GM18508 (cell line): Measurements from ENCODE around the gene BMP4.

Experiments used
- ATAC-seq: cut with Tn5 transposase; IDR thresholded peaks from one replicate; pipeline ENCODE4 v1.9.1; 2021; ENCODE audit warnings: moderate number of reproducible peaks; ENCODE audit not compliant: insufficient read depth, unreplicated experiment

The BMP4 gene

DNA sequence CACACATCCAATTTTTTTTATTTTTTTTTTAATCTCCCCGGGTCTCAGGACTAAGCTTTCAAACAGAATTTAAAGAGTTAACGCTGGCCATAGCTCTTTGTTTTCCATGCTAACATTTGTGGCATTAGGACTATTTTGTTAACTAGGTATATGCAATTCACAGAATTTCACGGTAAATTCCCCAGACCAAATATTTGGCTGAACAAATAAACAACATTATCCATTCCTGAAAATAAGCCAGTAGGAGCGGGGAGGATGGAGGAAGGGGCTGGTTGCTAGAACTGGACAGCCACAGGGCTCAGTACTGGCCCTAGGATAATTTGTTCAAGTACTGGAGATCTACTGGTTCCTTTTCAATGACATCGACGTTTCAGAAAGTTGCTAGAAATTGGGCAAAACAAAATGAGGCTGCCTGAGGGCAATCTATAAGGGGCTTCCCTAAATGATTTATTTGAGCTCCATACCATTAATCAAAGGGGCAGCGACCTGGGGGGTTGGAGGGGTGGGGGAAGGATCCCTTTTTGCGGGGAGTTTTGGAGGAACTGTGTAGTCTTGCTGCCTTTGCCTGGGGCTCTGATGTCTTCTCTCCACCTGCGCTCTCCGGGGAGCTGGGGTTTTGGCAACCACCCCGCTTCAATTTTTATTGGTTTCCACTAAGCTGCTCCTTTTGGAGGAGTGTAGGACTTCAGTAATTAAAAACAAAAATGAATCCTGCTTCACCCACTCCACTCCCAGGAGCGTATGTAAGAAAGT lies 9.0 kb downstream of the BMP4 start:
- ATAC-seq, result no peak

- ATAC-seq, result no peak
Observed at GRCh38 chr14:53947094-53947445, 9.6 kb downstream of the BMP4 start.

DNA sequence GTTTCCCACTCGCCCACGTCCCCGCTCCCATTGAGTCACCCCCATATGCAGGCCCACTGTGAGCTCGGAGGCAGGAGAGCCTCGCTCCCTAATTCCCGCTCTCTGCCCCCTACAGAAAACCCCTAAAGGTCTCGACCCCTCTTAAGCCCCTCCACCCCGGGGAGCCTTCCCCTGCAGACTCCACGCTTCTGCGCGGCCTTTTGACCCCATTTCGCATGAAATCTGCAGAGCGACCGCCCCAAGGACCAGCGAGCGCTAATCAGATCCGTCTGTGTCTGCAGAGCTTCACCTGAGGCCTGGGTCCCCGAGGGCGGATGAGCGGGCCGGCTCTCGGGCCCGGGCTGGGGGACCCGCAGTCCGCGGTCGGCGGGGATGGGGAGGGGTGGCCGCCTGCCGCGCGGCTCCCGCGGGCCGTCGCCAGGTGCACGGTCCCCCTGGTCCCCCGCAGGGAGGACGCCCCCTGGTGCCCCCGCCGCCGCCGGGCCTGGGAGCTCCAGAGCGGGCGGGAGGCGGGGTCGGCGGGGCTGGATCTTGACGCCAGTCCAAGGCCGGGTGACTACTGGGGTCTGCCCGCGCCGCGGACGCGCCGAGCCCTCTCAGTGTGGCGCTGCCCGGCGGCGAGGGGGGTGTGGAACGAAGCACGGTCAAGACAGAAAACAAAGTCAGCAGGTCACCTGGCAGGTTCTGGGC lies 10.1 kb downstream of the BMP4 start:
- no peak for ATAC-seq

DNA sequence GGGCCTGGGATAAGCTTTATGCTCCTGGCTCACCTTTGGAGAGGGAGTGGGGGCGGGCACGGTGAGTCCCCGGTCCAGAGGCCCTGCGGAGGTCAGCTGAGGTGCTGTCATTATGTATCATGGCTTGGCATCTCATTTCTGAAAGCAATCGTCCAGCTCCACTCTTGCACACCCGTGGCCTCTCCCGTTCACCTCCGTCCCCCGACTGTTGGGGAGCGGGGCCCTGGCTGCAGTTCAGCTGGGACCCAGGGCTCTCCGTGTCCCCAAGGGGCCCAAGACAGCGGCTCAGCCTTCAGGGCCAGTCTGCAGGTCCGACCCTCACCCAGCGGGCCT lies 10.6 kb downstream of the BMP4 start:
- ATAC-seq, result no peak

DNA sequence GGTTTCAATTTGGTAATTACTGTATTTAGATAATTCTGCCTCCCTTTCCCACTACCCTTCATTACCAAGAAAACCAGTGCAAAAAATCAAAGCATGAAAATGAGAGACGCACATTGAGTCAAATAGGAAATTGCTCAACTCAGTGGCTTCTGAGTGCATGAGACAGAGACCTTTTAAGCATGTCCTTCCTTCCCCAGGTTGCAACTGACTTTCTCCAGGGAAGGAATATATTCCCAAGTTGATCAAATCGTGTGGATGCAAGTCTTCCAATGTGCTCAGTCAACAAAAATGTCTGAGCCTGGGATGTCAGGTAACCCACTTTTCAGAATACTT lies 12.9 kb downstream of the BMP4 start:
- no peak for ATAC-seq

DNA sequence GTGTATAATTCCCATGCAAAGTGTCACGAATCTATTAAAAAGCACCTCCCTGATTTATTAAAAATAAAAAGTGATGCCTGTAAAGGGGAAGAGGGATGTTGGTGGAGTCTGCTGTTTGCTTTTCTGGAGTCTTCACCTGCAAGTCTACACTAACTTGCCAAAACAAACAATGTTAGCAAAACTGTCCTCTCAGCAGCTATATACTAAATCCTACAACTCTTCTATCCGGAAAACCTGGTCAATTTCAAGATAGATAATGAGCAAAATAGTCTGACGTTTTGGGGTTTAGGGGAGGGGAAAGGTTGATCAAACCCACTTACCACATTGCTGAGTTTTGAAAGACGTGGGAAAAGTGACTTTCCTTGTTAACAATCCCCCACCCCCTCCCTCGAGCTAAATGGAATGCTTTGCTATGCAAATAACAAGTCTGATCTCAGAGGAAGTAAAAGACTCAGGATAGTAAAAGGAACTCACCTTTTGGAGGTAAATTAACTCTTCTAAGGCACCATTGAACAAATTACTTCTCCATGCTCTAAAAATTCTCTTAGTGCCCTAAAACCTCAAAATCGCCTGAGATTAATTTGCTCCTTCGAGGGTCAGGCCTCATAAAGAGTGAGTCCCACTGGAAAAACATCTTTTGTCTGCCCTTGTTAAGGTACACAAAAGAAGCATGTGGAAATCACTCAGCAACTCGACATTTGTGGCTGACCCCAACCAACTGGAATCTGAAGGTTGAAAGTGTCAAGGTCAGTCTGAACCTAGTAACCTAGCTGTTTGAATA lies 13.5 kb downstream of the BMP4 start:
- ATAC-seq, result no peak

DNA sequence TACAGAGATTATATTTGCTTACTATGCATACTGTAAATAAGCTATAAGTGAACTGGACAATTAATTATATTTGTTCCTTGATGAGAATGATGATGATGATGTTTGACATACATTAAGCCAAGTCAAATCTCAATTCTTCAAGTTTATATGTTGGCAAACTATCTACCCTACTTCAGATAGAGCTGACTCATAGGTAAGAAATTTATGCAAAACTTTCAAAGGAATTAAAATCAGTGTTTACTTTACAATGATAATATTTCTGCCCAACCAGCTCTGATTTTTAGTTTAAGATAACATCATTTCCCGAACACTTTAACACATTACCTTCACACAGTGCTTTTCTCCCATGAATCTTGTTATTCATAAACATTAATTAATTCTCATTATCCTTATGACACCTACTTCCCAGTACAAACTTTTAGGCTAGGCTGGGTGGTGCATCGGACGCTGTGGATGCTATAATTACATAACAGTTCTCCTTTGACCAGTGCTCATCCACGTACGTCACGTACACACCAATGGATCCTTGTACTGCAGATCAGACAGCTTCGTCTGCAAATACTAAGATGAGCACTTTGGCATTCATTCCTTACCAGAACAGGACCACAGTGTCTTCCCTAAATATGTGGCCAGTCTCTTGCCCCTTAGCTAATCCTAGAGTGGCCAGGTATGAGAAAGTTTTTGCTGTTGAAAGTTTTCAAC lies 18.3 kb downstream of the BMP4 start:
- ATAC-seq, result no peak

- ATAC-seq, result no peak
Observed at GRCh38 chr14:53934778-53935414, 21.7 kb downstream of the BMP4 start.

DNA sequence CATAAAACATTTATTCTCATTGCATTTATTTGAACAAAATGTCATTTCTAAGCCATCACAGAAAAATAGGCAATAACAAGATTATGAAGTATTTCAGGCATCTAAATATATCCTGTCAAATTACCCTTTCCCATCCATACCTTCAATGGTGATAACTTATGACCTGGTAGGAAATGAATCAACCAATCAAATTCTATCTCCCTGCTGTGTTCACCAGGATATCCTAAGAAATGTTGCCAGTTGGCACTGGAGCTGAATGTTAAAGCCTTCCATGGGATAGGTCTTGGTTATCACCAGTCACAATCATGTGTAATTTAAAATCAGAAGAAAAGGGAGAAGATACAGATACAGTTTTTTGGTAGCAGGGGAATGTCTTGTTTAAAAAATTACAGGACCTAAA lies 23.7 kb downstream of the BMP4 start:
- ATAC-seq, result no peak

- no peak for ATAC-seq
Observed at GRCh38 chr14:53929871-53930715, 26.5 kb downstream of the BMP4 start.

DNA sequence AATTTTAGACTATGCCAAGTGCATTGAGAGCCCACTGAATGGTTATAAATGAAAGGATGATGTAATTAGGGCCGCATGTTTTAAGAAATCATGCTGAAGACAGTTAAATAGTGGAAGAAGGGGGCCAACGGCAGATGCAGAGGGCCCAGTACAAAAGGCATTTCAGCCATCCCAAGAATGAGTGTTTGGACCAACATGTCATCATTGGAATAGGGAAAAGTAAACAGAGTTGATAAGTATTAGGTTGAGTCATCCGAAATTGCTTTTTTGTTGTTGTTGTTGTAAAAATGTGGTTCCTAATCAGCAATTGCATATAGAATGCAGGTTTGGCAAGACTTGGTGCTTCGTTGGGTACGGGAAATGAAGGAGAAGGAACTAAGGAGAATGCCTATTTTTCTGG lies 29.5 kb downstream of the BMP4 start:
- ATAC-seq, result no peak

DNA sequence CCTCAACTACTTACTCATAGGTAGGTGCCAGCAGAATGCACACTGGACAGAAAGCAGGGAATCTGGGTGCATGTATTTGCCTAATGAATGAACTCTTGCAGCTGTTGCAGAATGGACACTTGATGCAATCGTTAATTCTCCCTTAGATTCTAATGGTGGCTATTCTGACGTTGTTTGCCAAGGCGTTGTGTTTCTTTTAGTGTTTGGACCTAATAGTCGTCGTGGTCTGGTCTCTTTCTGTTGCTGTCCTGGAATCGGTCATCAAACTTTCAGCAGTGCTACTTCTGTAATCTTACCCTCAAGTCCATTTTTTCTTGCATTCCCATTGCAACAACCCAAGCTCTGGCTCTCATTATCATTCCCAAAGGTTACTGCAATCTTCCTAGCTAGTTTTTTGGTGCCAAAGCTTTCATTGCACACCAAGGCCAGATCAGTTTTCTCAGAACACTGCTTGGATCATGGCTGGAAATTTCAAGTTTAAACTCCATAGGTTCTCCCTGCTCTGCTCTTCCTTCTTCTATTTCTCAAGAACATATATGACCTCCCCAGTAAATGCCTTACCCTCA lies 31.3 kb downstream of the BMP4 start:
- no peak for ATAC-seq

DNA sequence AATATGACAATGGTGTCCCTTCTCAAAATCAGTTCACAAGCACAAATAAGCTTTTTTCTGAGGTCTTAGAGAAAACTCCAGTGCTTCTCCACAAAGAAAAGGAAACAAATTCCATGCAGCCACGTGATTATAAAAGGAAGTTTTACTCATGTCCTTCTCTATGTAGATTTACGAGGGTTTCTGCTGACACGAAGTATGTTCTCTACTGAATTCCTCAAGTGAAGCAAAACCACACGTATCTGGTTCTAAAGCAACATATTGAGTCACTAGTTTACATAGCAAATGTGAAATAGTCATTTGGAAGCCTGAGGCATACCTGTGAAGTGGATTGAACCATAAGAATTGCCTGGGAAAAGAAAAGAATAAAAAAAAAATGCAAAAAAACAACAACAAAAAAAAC lies 31.9 kb downstream of the BMP4 start:
- no peak for ATAC-seq

DNA sequence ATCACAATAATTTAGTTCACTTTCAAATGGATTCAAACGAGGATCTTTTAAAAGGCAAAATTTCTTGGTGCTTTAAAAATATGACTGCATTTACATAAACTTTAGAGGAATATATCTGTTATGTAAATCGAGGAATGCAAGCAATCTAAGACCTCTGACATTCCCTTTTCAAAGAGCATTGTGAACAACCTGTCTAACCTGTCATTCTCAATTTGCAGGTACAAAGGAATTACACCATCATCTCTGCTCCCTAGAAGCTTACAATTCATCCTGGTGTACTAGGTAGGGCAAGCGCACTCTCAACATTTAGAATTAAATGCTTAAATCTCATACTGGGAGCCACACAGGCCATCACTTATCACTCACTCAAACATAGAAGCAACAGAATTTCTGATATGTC lies 35.6 kb downstream of the BMP4 start:
- no peak for ATAC-seq

DNA sequence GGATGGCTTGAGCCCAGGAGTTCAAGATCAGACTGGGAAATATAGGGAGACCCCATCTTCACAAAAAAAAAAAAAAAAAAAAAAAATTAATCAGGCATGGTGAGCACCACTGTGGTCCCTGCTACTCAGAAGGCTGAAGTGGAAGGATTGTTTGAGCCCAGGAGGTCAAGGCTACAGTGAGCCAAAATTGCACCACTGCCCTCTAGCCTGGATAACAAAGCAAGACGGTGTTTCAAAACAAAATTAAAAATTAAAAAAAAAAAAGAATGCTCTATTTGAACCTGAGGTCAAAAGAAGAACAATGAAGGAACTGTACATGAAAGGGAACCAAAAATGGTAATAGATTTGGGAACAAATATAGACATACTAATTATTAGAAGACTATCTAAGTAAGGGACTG lies 40.4 kb downstream of the BMP4 start:
- ATAC-seq, result no peak

DNA sequence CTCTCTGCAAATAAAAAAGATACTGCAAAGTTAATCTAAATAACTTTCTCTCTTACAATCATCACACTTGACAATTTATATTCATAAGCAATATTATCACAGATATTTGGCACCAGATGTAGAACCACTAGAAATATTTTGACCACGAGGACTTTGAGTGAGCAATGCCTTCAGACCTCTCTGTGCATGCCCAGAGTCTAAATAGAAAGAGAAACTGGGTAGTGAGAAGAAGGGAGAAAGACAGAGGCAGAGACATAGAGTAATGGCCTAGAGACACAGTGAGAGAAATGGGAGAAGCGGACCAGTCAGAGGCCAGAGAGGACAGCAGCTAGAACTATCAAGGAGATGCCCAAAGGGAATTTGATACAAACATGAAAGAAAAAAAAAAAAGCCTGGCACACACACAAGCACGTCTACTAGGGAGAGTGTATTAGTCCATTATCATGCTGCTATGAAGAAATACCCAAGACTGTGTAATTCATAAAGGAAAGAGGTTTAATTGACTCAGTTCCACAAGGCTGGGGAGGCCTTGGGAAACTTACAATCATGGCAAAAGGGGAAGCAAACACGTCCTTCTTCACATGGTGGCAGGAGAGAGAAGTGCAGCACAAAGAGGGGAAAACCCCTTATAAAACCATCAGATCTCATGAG lies 41.1 kb downstream of the BMP4 start:
- ATAC-seq, result no peak

DNA sequence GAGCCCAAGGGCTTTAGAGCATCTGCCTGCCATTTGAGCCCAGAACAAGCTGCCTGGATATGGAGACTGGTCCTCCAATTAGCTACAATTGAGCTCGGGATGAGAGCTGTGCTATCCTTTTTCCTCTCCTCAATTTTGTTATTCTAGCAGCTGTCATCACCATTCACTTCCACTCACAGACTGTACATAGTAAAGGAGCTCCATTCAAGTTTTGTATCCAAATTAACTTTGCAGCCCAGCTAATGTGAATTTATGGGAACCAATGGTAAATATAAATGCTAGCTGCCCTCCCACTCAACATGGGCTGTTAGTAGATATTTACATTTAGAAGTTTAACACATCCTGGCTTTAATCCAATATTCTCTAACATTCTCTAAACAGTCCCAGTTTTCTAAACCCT lies 44.6 kb downstream of the BMP4 start:
- ATAC-seq, result no peak

GRCh38 chr14:53908416-53908815 lies 48.2 kb downstream of the BMP4 start:
- no peak for ATAC-seq

DNA sequence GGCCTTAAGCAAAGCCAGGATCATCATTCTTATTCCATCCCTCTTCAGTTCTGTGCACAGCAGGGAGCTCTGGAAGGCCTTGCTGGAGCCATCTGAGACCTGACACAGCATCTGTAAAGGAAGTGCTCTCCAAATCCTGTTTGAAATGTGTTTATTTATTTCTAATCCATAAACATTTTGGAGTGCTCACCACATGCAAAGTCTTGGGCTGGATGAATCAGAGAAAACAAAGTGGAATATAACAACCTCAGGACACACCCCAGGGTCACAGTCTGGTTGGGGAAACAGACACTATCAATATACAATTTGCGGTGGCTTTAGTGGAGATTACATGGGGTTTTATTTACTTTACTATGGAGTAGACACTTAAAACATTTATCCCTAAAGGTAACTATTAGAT lies 54.3 kb downstream of the BMP4 start:
- no peak for ATAC-seq
